NCI-H1694 (cell line): ENCODE results near the gene TMEM125.

ENCODE experiments used
- DNase-seq: peaks from one replicate; lab custom pipeline; 2025; lab: John Stamatoyannopoulos, UW

TMEM125 gene

GRCh38 chr1:43293896-43294760 is 24.3 kb downstream of the TMEM125 start:
- DNase-seq: no peak

GRCh38 chr1:43294761-43295160 is 25.0 kb downstream of the TMEM125 start:
- no peak for DNase-seq

DNA sequence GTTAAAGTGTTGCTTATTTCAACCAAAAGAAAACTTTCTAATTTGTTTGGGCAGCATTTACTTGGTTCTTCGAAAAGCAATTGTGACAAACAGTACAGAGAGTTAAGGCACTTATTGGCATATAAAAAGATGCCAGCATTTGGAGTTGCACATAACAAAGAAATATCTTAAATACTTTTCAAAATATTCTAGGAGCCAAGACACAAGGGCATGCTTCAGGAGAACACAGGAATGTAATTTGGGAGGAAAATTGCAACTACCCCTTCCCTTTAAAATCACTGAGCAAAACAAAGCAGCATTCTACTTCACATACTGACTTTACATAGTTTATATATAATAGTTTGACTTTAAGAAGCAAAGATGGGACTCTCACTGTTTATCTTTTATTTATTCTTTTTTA is 26.4 kb downstream of the TMEM125 start:
- DNase-seq: no peak

DNA sequence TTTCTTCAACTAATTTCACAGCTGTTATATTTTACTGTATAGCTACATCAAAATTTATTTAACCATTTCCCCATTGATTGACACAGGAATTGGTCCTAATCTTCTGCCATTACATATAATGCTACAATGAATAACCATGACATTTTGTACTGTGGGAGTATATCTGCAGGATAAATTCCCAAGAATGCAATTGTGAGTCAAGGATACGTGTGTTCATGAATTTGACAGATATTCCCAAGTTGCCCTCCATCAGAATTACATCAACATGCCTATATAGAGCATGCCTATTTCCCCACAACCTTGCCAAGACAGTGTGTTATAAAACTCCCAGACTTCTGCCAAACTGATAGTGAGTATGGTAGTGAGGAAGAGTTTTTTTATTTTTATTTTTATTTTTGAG is 28.3 kb downstream of the TMEM125 start:
- DNase-seq: no peak

DNA sequence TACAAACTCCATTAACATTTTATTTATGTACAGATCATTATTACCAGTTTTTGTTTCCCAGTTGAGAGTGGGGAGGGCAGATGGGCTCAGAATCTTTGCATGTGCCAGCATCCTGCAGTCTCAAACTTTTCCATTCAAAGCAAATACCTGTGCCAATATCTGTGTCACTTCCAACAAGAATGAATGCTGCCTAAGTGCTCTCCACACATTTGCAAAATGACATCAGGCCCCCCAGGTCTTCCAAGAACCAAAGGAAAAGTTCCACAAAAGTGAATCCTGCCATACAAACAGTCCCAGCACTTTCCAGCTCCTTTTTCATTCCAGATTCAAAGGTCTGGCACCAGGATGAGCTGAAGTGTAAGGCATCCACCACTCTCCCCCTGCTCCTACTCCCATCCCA is 29.3 kb downstream of the TMEM125 start:
- no peak for DNase-seq

DNA sequence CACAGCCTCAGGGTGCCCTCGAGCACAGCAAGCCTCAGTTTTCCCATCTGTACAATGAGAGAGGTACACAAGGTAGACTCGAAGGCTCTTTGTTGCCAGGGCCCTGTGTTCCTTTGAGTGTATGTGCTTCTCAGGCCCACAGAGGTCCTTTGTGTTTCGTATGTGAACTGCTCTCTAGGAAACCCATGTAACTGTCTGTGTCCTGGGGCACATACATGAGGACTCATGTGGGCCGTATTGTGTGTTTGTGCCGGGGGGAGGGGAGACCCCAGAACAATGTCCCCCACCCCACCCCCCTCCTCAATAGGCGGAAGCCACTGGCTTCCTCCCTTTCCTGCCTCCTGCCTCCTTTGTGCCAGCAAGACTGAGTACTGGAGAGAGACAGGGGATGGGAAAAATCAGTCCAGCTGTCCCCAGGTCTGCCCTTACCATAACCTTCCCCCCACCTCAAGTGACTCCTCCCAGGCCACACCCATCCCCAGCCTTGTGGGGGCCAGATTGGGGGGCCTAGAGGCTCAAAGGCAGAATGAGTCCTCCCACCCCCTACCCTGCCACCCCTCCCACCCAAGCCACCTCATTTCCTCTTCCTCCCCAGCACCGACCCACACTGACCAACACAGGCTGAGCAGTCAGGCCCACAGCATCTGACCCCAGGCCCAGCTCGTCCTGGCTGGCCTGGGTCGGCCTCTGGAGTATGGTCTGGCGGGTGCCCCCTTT is 30.8 kb downstream of the TMEM125 start, which contains the start of gene TIE1:
Gene TIE1, plus strand, starts transcription at position 605 of the 717 bp plus-strand sequence. Its CDS starts 90 bp downstream, at position 695.
- DNase-seq: no peak

DNA sequence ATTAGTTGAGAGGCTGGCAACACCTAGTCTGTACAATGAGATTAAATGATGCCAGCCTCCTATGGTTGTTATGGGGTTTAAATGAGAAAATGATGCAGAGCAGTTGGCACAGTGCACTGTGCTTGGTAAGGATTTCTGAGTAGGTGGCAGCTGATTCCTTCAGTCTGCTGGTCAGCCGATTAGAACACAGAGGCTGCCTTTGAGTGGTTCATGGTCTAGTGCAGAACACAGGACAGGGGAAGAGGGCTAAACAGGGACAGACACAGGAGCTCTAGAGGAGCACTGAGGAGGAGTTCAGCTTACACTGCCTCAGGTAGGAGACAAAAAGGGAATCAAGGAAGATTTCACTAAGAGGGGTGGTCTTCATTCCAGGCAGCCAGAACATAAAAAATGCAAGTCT is 32.4 kb downstream of the TMEM125 start:
- DNase-seq: no peak

- DNase-seq: no peak
Measured at GRCh38 chr1:43302721-43303470, 33.1 kb downstream of the TMEM125 start.

DNA sequence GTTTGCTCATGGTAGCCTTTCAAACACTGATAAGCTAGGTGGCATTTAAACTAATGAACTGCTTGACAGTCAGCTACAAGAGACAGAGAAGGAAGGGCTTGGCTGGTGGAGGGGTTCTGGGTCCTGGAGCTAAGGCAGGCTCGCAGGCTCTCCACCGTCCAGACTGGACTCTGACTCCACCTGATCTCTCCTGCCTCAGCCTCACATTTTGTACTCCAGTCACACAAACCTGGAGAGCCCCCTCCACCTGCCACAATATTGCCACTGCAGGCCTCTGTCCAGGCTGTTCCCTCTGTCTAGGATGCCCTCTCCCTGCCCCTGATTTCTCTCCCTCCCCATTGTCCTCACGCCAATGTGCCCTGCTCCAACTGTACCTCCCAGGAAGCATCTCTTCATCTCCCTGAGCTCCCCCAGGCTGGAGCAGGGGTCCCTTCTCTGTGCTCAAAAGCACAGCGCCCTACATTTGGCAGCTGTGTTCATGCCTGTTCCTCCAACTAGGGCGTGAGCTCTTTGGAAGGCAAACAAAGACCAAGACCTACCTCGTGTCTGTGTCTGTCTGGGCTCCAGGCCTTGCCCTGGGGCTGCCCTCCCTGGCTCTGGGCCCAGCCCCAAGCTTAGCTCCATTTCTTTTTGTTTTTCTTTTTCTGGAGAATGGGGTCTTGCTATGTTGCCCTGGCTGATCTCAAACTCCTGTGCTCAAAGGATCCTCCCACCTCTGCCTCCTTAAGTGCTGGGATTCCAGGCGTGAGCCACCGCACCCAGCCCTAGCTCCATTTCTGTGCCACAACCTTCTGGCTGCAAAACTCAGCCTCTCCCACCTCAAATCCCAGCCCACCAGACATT is 33.9 kb downstream of the TMEM125 start:
- no peak for DNase-seq

DNA sequence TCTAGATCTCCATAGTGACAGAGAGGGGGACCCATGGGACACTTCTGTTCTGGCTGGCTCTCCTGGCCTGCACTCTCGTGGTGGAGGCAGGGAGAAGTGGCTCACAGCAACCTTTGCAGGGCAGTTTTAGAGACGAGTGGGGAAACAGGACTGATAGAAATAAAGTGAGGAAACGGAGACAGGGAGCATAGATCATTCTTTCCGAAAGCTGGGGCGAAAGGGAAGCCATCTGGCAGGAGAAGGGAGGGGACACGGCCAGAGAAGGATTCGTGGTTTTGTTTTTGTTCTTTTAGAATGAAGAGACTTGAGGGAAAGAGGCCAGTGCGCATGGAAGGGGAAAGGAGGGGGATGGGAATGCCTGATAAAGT is 34.5 kb downstream of the TMEM125 start:
- DNase-seq: no peak

DNA sequence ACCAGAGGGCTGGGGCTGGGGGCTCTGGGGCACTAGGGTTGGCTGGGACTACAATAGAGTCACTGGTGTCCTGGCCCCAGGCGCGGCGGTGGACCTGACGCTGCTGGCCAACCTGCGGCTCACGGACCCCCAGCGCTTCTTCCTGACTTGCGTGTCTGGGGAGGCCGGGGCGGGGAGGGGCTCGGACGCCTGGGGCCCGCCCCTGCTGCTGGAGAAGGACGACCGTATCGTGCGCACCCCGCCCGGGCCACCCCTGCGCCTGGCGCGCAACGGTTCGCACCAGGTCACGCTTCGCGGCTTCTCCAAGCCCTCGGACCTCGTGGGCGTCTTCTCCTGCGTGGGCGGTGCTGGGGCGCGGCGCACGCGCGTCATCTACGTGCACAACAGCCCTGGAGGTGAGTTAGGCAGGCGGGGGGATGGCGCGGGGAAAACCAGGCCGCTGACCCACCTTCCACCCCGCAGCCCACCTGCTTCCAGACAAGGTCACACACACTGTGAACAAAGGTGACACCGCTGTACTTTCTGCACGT is 35.1 kb downstream of the TMEM125 start:
- no peak for DNase-seq

- no peak for DNase-seq
Measured at GRCh38 chr1:43305461-43305860, 35.7 kb downstream of the TMEM125 start.

- no peak for DNase-seq
Measured at GRCh38 chr1:43305926-43306687, 36.3 kb downstream of the TMEM125 start.

- DNase-seq: no peak
Measured at GRCh38 chr1:43306688-43307457, 37.1 kb downstream of the TMEM125 start.

DNA sequence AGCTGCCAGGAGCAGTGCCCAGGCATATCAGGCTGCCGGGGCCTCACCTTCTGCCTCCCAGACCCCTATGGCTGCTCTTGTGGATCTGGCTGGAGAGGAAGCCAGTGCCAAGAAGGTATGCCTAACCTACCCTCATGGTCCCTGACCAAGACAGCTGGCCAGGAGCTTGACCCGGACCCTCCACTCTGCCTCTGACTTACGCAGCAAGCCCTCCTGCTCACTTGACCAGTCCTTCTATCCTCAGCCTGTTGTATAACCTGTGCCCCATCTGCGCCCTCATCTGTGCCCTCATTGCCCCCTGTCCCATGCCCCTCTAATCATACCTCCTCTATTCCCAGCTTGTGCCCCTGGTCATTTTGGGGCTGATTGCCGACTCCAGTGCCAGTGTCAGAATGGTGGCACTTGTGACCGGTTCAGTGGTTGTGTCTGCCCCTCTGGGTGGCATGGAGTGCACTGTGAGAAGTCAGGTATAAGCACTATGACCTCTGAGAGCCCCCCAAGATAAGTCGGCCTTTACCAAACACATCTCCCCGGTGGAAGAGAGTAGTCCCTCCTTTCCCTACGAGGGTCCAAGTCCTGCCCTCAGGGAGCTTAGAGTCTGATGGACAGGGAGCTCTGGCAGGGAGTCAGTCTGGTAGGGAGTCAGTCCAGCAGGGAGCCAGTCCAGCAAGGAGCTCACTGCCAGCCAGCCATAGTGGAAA is 37.8 kb downstream of the TMEM125 start:
- DNase-seq: no peak

- no peak for DNase-seq
Measured at GRCh38 chr1:43308635-43309404, 39.0 kb downstream of the TMEM125 start.

- no peak for DNase-seq
Measured at GRCh38 chr1:43309405-43310025, 39.7 kb downstream of the TMEM125 start.

GRCh38 chr1:43311521-43311920 is 41.7 kb downstream of the TMEM125 start:
- no peak for DNase-seq
